Suprapubic skin (tissue), 3 donors: ENCODE measurements around the gene OR5H6.

ENCODE experiments used
- CTCF ChIP-seq, 2 donors: fragments of 200-600 bp in 1 of 2; fragments of 450-650 bp in 1 of 2; sonication (generic) in 1 of 2; IDR thresholded peaks; one replicate each; pipeline ENCODE4 v1.5.1; 2016 to 2019; ENCODE audit warnings: antibody characterized with exemption in 2 of 2, mild to moderate bottlenecking in 1 of 2, moderate library complexity in 1 of 2
- POLR2AphosphoS5 ChIP-seq, 3 donors: sonication (generic); formaldehyde crosslinking; IDR thresholded peaks; one replicate each; pipeline ENCODE4 v1.6.1; 2017; ENCODE audit warnings: antibody characterized with exemption in 3 of 3

- TF ChIP-seq POLR2AphosphoS5 (IDR thresholded peaks at IDR 0.05) (no peak), CTCF (IDR thresholded peaks at IDR 0.05) (no peak)
Measured at GRCh38 chr3:98246142-98246541, 17.9 kb upstream of the OR5H6 start.
